ENCODE data around the gene PHF1.
A peak's percentile ranks its signal among the peaks of the same experiment; 100 is the strongest.

PHF1 gene

GRCh38 chr6:33455051-33455450 lies 44.2 kb downstream of the PHF1 start:
- H3K27ac ChIP-seq (ENCODE audit: low read depth in 2 of 2, low read length in 2 of 2) = no peak overlapping the region
- no peaks in the 10 kb centered on the region for H3K27me3 ChIP-seq (ENCODE audit: control insufficient read depth in 2 of 2, insufficient read depth in 2 of 2, low read length in 2 of 2)
- H3K9me3 ChIP-seq (ENCODE audit: control insufficient read depth in 2 of 2, low read length in 2 of 2) = no peaks in the 10 kb centered on the region
- H3K9ac ChIP-seq (ENCODE audit: low read depth in 1 of 2, low read length in 2 of 2) = peak overlapping the region; percentile 75 to 92
- no peaks in the 10 kb centered on the region for H3K36me3 ChIP-seq (ENCODE audit: control insufficient read depth in 2 of 2, insufficient read depth in 2 of 2, low read length in 2 of 2)
- H3K4me1 ChIP-seq (ENCODE audit: control insufficient read depth in 2 of 2, insufficient read depth in 2 of 2, low read length in 2 of 2) = peaks cover 5 to 11% of the 10 kb centered on the region in 2 donors
- H3K4me3 ChIP-seq (ENCODE audit: low read length in 2 of 2) = peak overlapping the region; percentile 92 to 93

GRCh38 chr6:33456156-33456555 lies 45.3 kb downstream of the PHF1 start:
- no peaks in the 10 kb centered on the region for H3K36me3 ChIP-seq (ENCODE audit: control insufficient read depth in 2 of 2, insufficient read depth in 2 of 2, low read length in 2 of 2)
- no peaks in the 10 kb centered on the region for H3K27me3 ChIP-seq (ENCODE audit: control insufficient read depth in 2 of 2, insufficient read depth in 2 of 2, low read length in 2 of 2)
- H3K4me1 ChIP-seq (ENCODE audit: control insufficient read depth in 2 of 2, insufficient read depth in 2 of 2, low read length in 2 of 2) = peaks cover 5 to 11% of the 10 kb centered on the region in 2 donors
- H3K9me3 ChIP-seq (ENCODE audit: control insufficient read depth in 2 of 2, low read length in 2 of 2) = no peaks in the 10 kb centered on the region
- H3K27ac ChIP-seq (ENCODE audit: low read depth in 2 of 2, low read length in 2 of 2) = no peak overlapping the region
- H3K9ac ChIP-seq (ENCODE audit: low read depth in 1 of 2, low read length in 2 of 2) = no peak overlapping the region
- H3K4me3 ChIP-seq (ENCODE audit: low read length in 2 of 2) = no peak overlapping the region

GRCh38 chr6:33458676-33459075 lies 47.9 kb downstream of the PHF1 start:
- no peaks in the 10 kb centered on the region for H3K36me3 ChIP-seq (ENCODE audit: control insufficient read depth in 2 of 2, insufficient read depth in 2 of 2, low read length in 2 of 2)
- H3K4me1 ChIP-seq (ENCODE audit: control insufficient read depth in 2 of 2, insufficient read depth in 2 of 2, low read length in 2 of 2) = peaks cover 5 to 9% of the 10 kb centered on the region in 2 donors
- no peaks in the 10 kb centered on the region for H3K27me3 ChIP-seq (ENCODE audit: control insufficient read depth in 2 of 2, insufficient read depth in 2 of 2, low read length in 2 of 2)
- no peak overlapping the region for H3K27ac ChIP-seq (ENCODE audit: low read depth in 2 of 2, low read length in 2 of 2)
- H3K9me3 ChIP-seq (ENCODE audit: control insufficient read depth in 2 of 2, low read length in 2 of 2) = no peaks in the 10 kb centered on the region
- no peak overlapping the region for H3K9ac ChIP-seq (ENCODE audit: low read depth in 1 of 2, low read length in 2 of 2)
- H3K4me3 ChIP-seq (ENCODE audit: low read length in 2 of 2) = no peak overlapping the region

- Histone ChIP-seq H3K4me3 (ENCODE audit: low read length in 2 of 2) (no peak overlapping the region), H3K4me1 (ENCODE audit: control insufficient read depth in 2 of 2, insufficient read depth in 2 of 2, low read length in 2 of 2) (peaks cover 5 to 6% of the 10 kb centered on the region in 2 donors), H3K36me3 (ENCODE audit: control insufficient read depth in 2 of 2, insufficient read depth in 2 of 2, low read length in 2 of 2) (no peaks in the 10 kb centered on the region), H3K27me3 (ENCODE audit: control insufficient read depth in 2 of 2, insufficient read depth in 2 of 2, low read length in 2 of 2) (no peaks in the 10 kb centered on the region), H3K27ac (ENCODE audit: low read depth in 2 of 2, low read length in 2 of 2) (no peak overlapping the region), H3K9ac (ENCODE audit: low read depth in 1 of 2, low read length in 2 of 2) (no peak overlapping the region), H3K9me3 (ENCODE audit: control insufficient read depth in 2 of 2, low read length in 2 of 2) (no peaks in the 10 kb centered on the region)
Observed at GRCh38 chr6:33459226-33459625, 48.4 kb downstream of the PHF1 start.
